ENCODE measurements around the gene RPS27.
"Not testable (repeated sequence)": the region's sequence is repeated elsewhere in the genome, so short reads cannot be mapped to it uniquely, and the experiment has no call there.

The RPS27 gene

GRCh38 chr1:153968000-153968363 lies 22.6 kb upstream of the RPS27 start:
- no peak for DNase-seq (ENCODE audit: insufficient read length, low spot score)
- no peak for TF ChIP-seq TAF1 (IDR thresholded peaks at IDR 0.05; ENCODE audit: low read depth, low read length)
- TF ChIP-seq POLR2A (IDR thresholded peaks at IDR 0.05; ENCODE audit: low read depth, low read length) = no peak
- TF ChIP-seq SPI1 (IDR thresholded peaks at IDR 0.05; ENCODE audit: low read depth, low read length) = no peak
- no peak for TF ChIP-seq POLR2AphosphoS5 (IDR thresholded peaks at IDR 0.05; ENCODE audit: low read depth, low read length)
- TF ChIP-seq PAX5 (IDR thresholded peaks at IDR 0.05; ENCODE audit: insufficient read depth, low read length, severe bottlenecking) = no peak
- no peak for TF ChIP-seq POU2F2 (IDR thresholded peaks at IDR 0.05; ENCODE audit: low read depth, low read length)
- no peak for FAIRE-seq

- FAIRE-seq = no peak
- no peak for TF ChIP-seq POU2F2 (IDR thresholded peaks at IDR 0.05; ENCODE audit: low read depth, low read length)
- no peak for DNase-seq (ENCODE audit: insufficient read length, low spot score)
Measured at GRCh38 chr1:153968408-153968807, 22.2 kb upstream of the RPS27 start.

- FAIRE-seq (no peak), DNase-seq (ENCODE audit: insufficient read length, low spot score) (no peak)
- TF ChIP-seq POU2F2 (IDR thresholded peaks at IDR 0.05; ENCODE audit: low read depth, low read length) (no peak), PAX5 (IDR thresholded peaks at IDR 0.05; ENCODE audit: insufficient read depth, low read length, severe bottlenecking) (no peak), TAF1 (IDR thresholded peaks at IDR 0.05; ENCODE audit: low read depth, low read length) (no peak), POLR2AphosphoS5 (IDR thresholded peaks at IDR 0.05; ENCODE audit: low read depth, low read length) (no peak), SPI1 (IDR thresholded peaks at IDR 0.05; ENCODE audit: low read depth, low read length) (no peak), POLR2A (IDR thresholded peaks at IDR 0.05; ENCODE audit: low read depth, low read length) (no peak)
Measured at GRCh38 chr1:153968972-153969371, 21.6 kb upstream of the RPS27 start.

GRCh38 chr1:153970346-153970745 lies 20.2 kb upstream of the RPS27 start:
- TF ChIP-seq PAX5 (IDR thresholded peaks at IDR 0.05; ENCODE audit: insufficient read depth, low read length, severe bottlenecking) (no peak), POLR2AphosphoS5 (IDR thresholded peaks at IDR 0.05; ENCODE audit: low read depth, low read length) (no peak), SPI1 (IDR thresholded peaks at IDR 0.05; ENCODE audit: low read depth, low read length) (no peak), POU2F2 (IDR thresholded peaks at IDR 0.05; ENCODE audit: low read depth, low read length) (no peak), TAF1 (IDR thresholded peaks at IDR 0.05; ENCODE audit: low read depth, low read length) (no peak), POLR2A (IDR thresholded peaks at IDR 0.05; ENCODE audit: low read depth, low read length) (no peak)
- DNase-seq (ENCODE audit: insufficient read length, low spot score) = no peak
- FAIRE-seq = no peak

GRCh38 chr1:153973071-153973470 lies 17.5 kb upstream of the RPS27 start:
- FAIRE-seq (no peak), DNase-seq (ENCODE audit: insufficient read length, low spot score) (no peak)
- TF ChIP-seq POU2F2 (IDR thresholded peaks at IDR 0.05; ENCODE audit: low read depth, low read length) = no peak
- TF ChIP-seq SPI1 (IDR thresholded peaks at IDR 0.05; ENCODE audit: low read depth, low read length) = no peak
- TF ChIP-seq POLR2AphosphoS5 (IDR thresholded peaks at IDR 0.05; ENCODE audit: low read depth, low read length) = no peak; the same call in 1 of the 2 replicates
- TF ChIP-seq POLR2A (IDR thresholded peaks at IDR 0.05; ENCODE audit: low read depth, low read length) = peak; percentile 59; the same call in 1 of the 2 replicates
- no peak for TF ChIP-seq TAF1 (IDR thresholded peaks at IDR 0.05; ENCODE audit: low read depth, low read length)

GRCh38 chr1:153973525-153973924 lies 17.0 kb upstream of the RPS27 start:
- no peak for FAIRE-seq
- TF ChIP-seq TAF1 (IDR thresholded peaks at IDR 0.05; ENCODE audit: low read depth, low read length) (no peak), POLR2AphosphoS5 (IDR thresholded peaks at IDR 0.05; ENCODE audit: low read depth, low read length) (peak; percentile 48; the same call in 1 of the 2 replicates), POLR2A (IDR thresholded peaks at IDR 0.05; ENCODE audit: low read depth, low read length) (peak; percentile 45; the same call in 1 of the 2 replicates)
- DNase-seq (ENCODE audit: insufficient read length, low spot score) = no peak

- DNase-seq (ENCODE audit: insufficient read length, low spot score) (no peak), FAIRE-seq (no peak)
- TF ChIP-seq TAF1 (IDR thresholded peaks at IDR 0.05; ENCODE audit: low read depth, low read length) = no peak
- no peak for TF ChIP-seq POLR2A (IDR thresholded peaks at IDR 0.05; ENCODE audit: low read depth, low read length)
- no peak for TF ChIP-seq POU2F2 (IDR thresholded peaks at IDR 0.05; ENCODE audit: low read depth, low read length)
- no peak for TF ChIP-seq SPI1 (IDR thresholded peaks at IDR 0.05; ENCODE audit: low read depth, low read length)
- TF ChIP-seq PAX5 (IDR thresholded peaks at IDR 0.05; ENCODE audit: insufficient read depth, low read length, severe bottlenecking) = no peak
- TF ChIP-seq POLR2AphosphoS5 (IDR thresholded peaks at IDR 0.05; ENCODE audit: low read depth, low read length) = no peak
Measured at GRCh38 chr1:153976819-153977249, 13.7 kb upstream of the RPS27 start.

GRCh38 chr1:153977250-153978240 lies 13.0 kb upstream of the RPS27 start, which contains the start of gene JTB:
JTB (minus strand) TSS chr1:153977674; CDS start chr1:153977252, 422 bp downstream.
- DNase-seq (ENCODE audit: insufficient read length, low spot score) (peak; percentile 88), FAIRE-seq (peak; percentile 90)
- no peak for TF ChIP-seq SPI1 (IDR thresholded peaks at IDR 0.05; ENCODE audit: low read depth, low read length)
- peak; percentile 83 for TF ChIP-seq TAF1 (IDR thresholded peaks at IDR 0.05; ENCODE audit: low read depth, low read length)
- TF ChIP-seq POLR2A (IDR thresholded peaks at IDR 0.05; ENCODE audit: low read depth, low read length) = peak; percentile 75; the same call in 1 of the 2 replicates
- TF ChIP-seq PAX5 (IDR thresholded peaks at IDR 0.05; ENCODE audit: insufficient read depth, low read length, severe bottlenecking) = no peak
- TF ChIP-seq POLR2AphosphoS5 (IDR thresholded peaks at IDR 0.05; ENCODE audit: low read depth, low read length) = peak; percentile 85
- peak; percentile 10; the same call in 1 of the 2 replicates for TF ChIP-seq POU2F2 (IDR thresholded peaks at IDR 0.05; ENCODE audit: low read depth, low read length)

- FAIRE-seq (no peak), DNase-seq (ENCODE audit: insufficient read length, low spot score) (no peak)
Measured at GRCh38 chr1:153978274-153978909, 12.2 kb upstream of the RPS27 start.

GRCh38 chr1:153979091-153979490 lies 11.5 kb upstream of the RPS27 start:
- not testable (repeated sequence) for FAIRE-seq; DNase-seq (ENCODE audit: insufficient read length, low spot score)

More at GRCh38 chr1:153978274-153978909, 12.2 kb upstream of the RPS27 start:
- TF ChIP-seq PAX5 (IDR thresholded peaks at IDR 0.05; ENCODE audit: insufficient read depth, low read length, severe bottlenecking) = no peak
- TF ChIP-seq POLR2AphosphoS5 (IDR thresholded peaks at IDR 0.05; ENCODE audit: low read depth, low read length) = no peak

GRCh38 chr1:153981735-153982134 lies 8.8 kb upstream of the RPS27 start:
- not testable (repeated sequence) for DNase-seq (ENCODE audit: insufficient read length, low spot score); FAIRE-seq
